GM04503 (cell line): ENCODE measurements around the gene SAMD4A.

ENCODE experiments used
- DNase-seq: peaks from one replicate; pipeline ENCODE4 v3.0.0-alpha.2; 2012; ENCODE audit warnings: low read depth

SAMD4A gene

DNA sequence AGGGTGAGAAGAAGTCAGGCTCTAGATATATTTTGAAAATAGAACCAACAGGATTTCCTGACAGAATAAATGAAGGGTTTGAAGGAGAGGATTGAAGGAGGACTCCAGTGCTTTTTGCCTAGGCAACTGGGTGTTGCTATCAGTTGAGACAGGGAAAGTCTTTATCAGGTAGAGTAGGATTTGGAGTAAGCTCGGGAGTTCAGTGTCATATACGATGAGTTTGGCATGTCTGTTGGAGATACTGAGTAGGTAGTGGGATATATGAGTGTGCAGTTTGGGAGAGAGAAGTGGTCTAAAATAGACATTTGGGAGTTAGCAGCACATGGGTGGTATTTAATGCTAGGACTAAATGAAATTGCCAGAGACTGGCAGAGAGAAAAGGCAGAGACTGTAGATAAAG lies 141.2 kb downstream of the SAMD4A start:
- DNase-seq, result no peak

DNA sequence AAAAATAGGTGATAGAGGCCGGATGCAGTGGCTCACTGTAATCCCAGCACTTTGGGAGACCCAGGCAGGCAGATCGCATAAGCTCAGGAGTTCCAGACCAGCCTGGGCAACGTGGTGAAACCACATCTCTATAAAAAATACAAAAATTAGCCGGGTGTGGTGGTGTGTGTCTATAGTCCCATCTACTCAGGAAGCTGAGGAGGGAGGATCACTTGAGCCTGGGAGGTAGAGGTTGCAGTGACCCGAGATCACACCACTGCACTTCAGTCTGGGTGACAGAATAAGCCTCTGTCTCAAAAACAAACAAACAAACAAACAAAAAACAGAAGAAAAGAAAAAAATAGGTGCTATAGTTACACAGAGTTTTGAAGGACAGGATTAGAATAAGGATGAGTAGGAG lies 142.1 kb downstream of the SAMD4A start:
- no peak for DNase-seq

- DNase-seq, result no peak
Measured at GRCh38 chr14:54709444-54709843, 142.5 kb downstream of the SAMD4A start.

DNA sequence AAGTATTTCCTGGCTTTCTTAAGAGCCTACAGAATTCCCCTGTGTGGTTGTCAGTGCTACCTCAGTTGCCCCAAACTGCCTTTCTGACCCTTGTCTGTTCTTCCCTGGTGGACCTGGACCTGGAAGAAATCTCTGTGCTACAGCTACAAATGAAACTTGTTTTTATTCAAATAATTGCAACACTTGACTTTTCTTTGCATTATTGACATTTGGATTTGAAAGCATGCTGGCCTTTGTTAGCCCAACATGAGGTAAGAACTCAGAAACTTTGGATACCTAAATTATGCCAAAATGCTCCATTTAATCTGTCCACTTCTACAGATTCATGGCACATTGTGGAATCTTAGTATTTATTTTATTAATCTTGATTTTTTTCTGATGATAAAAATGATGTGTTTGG lies 142.9 kb downstream of the SAMD4A start:
- DNase-seq, result no peak

DNA sequence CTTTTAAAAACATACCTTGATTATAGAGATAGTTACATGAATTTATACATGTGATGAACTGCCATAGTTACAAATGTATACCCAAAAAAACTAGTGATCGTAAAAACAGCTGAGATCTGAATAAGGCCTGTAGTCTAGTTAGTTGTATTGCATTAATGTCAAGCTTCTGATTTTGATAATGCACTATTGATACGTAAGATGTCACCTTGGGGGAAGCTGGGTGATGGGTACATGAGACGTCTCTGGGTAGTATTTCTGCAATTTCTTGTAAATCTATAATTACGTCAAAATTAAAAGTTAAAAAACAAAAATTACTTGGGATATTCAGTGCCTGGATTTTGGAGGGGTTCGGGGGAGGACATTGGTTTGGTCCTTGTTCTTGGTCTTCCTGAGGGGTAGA lies 144.4 kb downstream of the SAMD4A start:
- no peak for DNase-seq

GRCh38 chr14:54711812-54712464 lies 145.0 kb downstream of the SAMD4A start:
- DNase-seq, result no peak

DNA sequence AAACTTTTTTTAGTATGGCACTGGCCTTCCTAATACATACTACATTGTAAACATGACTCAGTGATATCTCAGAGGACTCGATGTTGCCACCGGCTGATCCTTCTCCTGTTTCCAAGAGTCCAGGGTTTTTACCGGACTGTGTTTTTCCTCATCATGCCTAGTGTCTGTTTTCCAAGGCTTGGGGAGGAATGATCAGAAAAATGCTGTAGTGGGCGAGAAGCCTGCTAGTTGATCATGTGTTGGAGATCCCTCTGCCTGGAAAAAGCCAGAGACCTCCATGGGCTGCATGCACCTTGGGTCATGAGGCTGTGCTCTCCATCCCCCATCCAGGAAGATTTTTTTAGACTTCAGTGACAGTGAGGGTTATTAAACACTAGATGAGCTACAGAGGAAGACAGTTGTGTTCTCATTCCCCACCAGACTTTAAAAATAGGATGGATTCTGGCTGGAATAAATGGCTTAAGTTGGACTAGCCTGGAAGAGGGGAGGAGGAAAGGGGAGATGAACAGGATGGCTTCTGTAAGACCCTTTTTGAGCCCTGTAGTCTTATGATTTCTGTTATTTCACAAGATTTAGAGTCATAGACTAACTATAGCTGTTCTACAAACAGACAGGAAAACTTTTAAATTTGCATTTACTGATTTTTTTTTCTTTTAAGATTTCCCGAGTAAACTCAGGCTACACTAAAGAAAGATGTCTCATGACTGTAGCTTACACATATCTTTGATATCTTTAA lies 145.7 kb downstream of the SAMD4A start:
- DNase-seq, result no peak

DNA sequence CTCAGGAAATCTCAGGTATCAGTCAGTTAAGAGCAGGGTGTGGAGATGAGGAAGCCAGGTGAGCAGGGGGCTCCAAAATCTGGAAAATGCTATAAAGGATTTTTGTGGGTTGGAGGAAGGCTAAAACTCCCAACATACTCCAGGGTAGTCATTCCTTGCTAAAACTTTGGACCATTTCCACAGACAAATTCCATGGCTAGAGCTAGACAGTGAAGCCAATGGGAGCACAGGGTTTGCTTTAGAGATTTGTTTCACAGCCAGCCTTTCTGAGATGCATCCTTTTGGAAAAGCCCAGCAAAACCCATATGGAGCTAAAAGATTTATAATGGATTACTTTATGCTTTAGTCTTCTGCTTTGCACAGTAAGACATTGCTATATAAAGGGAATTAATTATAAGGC lies 146.5 kb downstream of the SAMD4A start:
- DNase-seq, result no peak

DNA sequence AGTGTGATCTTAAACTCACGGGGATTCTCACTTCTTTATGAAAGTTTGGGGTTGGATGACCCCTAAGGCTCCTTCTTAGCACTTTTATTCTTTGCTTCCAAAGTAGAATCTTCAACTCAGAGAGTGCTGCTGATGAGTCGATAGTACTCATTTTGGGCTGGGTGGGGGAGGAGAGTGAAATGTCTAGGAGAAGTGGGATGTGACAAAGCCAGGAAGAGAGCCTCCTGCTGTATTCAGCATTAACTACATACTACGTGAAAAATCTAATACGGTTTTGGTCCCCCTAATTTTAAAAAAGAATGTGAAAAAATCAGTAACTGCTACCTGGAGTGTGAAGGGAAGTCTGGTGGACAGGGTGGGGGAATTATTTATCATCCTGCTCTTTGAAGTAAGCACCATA lies 148.3 kb downstream of the SAMD4A start:
- no peak for DNase-seq

- no peak for DNase-seq
Measured at GRCh38 chr14:54715811-54716210, 148.9 kb downstream of the SAMD4A start.

DNA sequence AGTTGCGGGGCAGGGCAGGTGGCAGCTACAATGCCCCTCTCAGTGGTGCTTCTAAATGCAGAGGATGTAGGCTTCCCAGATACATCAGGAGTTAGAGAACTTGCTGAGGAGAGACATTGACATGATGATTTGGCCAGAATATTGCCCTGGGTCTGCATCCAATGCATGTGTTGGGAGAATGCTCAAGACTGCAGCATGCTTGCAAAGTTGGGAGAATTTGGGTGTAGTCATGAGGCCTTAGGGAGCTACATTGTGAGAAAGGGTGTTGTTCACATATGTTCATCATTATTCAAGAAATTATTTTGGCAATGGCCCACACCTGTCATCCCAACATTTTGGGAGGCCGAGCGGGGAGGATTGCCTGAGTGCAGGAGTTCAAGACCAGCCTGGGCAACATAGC lies 149.9 kb downstream of the SAMD4A start:
- DNase-seq, result no peak

- no peak for DNase-seq
Measured at GRCh38 chr14:54718046-54718445, 151.1 kb downstream of the SAMD4A start.

- DNase-seq, result no peak
Measured at GRCh38 chr14:54719406-54719805, 152.5 kb downstream of the SAMD4A start.

GRCh38 chr14:54722791-54723432 lies 156.0 kb downstream of the SAMD4A start:
- DNase-seq, result no peak

GRCh38 chr14:54724123-54724522 lies 157.2 kb downstream of the SAMD4A start:
- DNase-seq, result no peak

DNA sequence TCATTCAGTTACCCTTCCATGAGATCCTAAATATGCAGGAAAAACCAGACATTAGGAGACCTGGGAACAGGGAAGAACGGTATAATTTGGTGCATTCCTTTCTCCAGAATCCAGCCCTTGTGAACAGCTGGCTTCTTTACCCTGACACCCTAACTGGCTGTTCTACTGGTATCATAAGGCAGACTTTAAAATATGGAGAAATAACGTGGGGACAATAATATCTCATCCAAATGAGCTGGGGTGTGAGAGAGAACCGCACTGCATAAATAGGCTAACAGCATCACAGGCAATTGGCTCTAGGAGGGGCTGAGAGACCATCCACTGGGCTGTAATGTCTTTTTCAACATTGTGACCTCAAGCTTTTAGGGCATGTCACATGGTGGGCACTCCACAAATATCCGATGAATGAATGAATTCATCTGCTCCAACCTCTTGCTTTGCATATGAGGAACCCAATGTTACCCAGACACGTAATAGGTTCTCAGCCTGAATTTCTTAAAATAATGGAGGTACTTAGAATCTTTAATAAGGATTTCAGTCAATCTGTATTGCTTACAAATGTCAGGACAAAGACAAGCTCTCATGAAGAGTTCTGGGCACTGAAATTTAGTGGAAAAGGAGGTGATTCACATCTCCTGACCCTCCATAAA lies 157.9 kb downstream of the SAMD4A start:
- no peak for DNase-seq

GRCh38 chr14:54725998-54726397 lies 159.1 kb downstream of the SAMD4A start:
- no peak for DNase-seq

GRCh38 chr14:54727929-54728328 lies 161.0 kb downstream of the SAMD4A start:
- peak; percentile 60 for DNase-seq

- DNase-seq, result no peak
Measured at GRCh38 chr14:54728700-54729527, 162.0 kb downstream of the SAMD4A start.

DNA sequence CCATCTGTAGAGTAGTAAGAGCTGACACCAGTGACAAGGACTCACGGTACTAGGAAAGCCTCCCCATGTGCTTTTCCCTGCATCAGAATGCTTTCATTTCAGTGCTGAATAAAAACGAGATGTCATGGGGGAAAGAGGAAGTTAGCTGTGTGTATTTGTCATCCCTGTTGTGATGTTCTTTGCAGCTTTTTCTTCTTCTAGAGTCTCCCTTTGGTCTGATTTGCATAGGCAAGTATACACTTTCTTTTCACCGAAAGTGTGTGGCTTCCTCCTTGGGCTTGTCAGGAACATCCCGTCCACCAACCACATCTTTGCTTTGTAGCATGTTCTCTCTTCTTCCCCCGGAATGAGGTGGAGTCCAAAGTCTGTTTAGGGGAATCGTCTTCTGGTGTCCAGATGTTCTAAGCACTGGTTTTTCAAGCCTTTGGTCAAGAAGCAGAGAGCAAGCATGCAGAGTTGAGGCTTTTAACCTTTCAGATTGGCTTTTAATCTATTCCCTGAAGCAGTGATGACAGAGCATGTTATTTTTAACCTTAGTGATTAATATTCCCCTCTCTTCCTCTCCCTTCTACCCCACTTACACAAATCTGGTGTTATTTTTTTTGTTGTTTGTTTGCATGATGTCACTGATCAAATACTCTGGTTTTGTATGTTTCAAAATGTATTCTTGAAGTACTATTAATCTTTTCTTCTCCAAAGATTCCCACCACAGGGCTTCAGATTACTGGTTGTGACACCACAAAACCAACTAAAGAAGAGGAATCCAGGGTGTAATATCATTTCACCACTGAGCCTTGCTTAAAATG lies 163.4 kb downstream of the SAMD4A start:
- peak; percentile 92 for DNase-seq

GRCh38 chr14:54734966-54735365 lies 168.0 kb downstream of the SAMD4A start:
- DNase-seq, result no peak
